Neural progenitor cell (in vitro differentiated cells): ENCODE measurements around the gene FGD6.

Source experiments
- EZH2 ChIP-seq: fragments of 200-600 bp; sonication (generic); IDR thresholded peaks from 2 replicates; pipeline ENCODE4 v1.6.1; 2017; ENCODE audit warnings: antibody characterized with exemption, mild to moderate bottlenecking, moderate library complexity
- TF ChIP-seq, protein P1 (sequence below): fragments of 200-600 bp; sonication (generic); IDR thresholded peaks from 2 replicates; pipeline ENCODE4 v1.5.1; 2017; ENCODE audit warnings: antibody characterized with exemption, mild to moderate bottlenecking

DNA sequence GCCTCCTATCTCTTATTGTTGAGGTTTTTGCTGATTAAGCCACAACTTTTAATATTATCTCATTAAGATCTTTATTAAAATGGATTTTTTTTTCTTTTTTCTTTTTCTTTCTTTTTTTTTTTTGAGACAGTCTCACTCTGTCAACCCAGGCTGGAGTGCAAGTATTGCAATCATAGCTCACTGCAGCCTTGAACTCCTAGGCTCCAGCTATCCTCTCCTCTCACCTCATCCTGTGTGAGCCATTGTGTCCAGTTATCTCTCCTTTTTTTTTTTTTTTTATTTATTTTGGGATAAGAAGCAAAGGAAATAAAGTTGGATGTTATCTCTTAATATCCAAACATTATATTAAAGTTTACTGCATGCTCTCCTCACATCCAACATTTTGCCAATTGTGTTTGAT lies 13.0 kb upstream of the FGD6 start:
- TF ChIP-seq, protein P1, sequence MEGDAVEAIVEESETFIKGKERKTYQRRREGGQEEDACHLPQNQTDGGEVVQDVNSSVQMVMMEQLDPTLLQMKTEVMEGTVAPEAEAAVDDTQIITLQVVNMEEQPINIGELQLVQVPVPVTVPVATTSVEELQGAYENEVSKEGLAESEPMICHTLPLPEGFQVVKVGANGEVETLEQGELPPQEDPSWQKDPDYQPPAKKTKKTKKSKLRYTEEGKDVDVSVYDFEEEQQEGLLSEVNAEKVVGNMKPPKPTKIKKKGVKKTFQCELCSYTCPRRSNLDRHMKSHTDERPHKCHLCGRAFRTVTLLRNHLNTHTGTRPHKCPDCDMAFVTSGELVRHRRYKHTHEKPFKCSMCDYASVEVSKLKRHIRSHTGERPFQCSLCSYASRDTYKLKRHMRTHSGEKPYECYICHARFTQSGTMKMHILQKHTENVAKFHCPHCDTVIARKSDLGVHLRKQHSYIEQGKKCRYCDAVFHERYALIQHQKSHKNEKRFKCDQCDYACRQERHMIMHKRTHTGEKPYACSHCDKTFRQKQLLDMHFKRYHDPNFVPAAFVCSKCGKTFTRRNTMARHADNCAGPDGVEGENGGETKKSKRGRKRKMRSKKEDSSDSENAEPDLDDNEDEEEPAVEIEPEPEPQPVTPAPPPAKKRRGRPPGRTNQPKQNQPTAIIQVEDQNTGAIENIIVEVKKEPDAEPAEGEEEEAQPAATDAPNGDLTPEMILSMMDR = no peak
- no peak for TF ChIP-seq EZH2
